Neural cell (in vitro differentiated cells): ENCODE measurements around the gene STAT3. TPM values are rescaled to one million over a fixed set of nuclear protein-coding genes. Genes with fewer than 3 reads are reported as not detected.

Experiments
- H2AFZ ChIP-seq: fragments of 200-600, 300-800 bp; sonication (generic), shearing (Covaris generic); 2 replicates; pipeline ENCODE4 v1.6.0; 2014; ENCODE audit warnings: low read depth, mild to moderate bottlenecking, antibody characterized with exemption, low read length, moderate library complexity
- H3F3A ChIP-seq: fragments of 200-600 bp; shearing (Covaris generic); 2 replicates; pipeline ENCODE4 v1.6.1; 2016; ENCODE audit warnings: mild to moderate bottlenecking, moderate library complexity, mixed read lengths, antibody characterized with exemption, low read length; ENCODE audit not compliant: insufficient read depth, poor library complexity, severe bottlenecking
- H3K27ac ChIP-seq: fragments of 200-600, 300-800 bp; sonication (generic), shearing (Covaris generic); 2 replicates; pipeline ENCODE4 v1.5.1; 2014; ENCODE audit warnings: mild to moderate bottlenecking, low read length, moderate library complexity
- H3K27me3 ChIP-seq: fragments of 300-800, 200-600 bp; sonication (generic), shearing (Covaris generic); 2 replicates; pipeline ENCODE4 v1.6.0; 2014; ENCODE audit warnings: mild to moderate bottlenecking, low read depth, low read length, moderate library complexity; ENCODE audit not compliant: insufficient read depth
- H3K36me3 ChIP-seq: fragments of 300-800, 200-600 bp; sonication (generic), shearing (Covaris generic); 2 replicates; pipeline ENCODE4 v1.5.1; 2014; ENCODE audit warnings: mild to moderate bottlenecking, antibody characterized with exemption, low read length, moderate library complexity; ENCODE audit not compliant: insufficient read depth
- H3K4me2 ChIP-seq: fragments of 300-800, 200-600 bp; sonication (generic), shearing (Covaris generic); 2 replicates; pipeline ENCODE4 v1.6.0; 2014; ENCODE audit warnings: mild to moderate bottlenecking, low read length
- H3K4me3 ChIP-seq: fragments of 300-800, 200-600 bp; sonication (generic), shearing (Covaris generic); 2 replicates; pipeline ENCODE4 v1.5.1; 2014; ENCODE audit warnings: mild to moderate bottlenecking, low read length, moderate library complexity
- H3K79me2 ChIP-seq: fragments of 200-600 bp; shearing (Covaris generic); replicated peaks from 2 replicates; pipeline ENCODE4 v1.6.0; 2014; ENCODE audit warnings: mild to moderate bottlenecking, low read length, moderate library complexity; ENCODE audit not compliant: insufficient read depth
- H3K9ac ChIP-seq: fragments of 300-800, 200-600 bp; sonication (generic), shearing (Covaris generic); 2 replicates; pipeline ENCODE4 v1.6.1; 2016; ENCODE audit warnings: mild to moderate bottlenecking, low read length, mixed read lengths
- H3K9me2 ChIP-seq: fragments of 200-600 bp; shearing (Covaris generic); 2 replicates; pipeline ENCODE4 v1.6.1; 2016; ENCODE audit warnings: mild to moderate bottlenecking, low read length, mixed read lengths; ENCODE audit not compliant: insufficient read depth
- H3K9me3 ChIP-seq: fragments of 200-600, 300-800 bp; sonication (generic), shearing (Covaris generic); 2 replicates; pipeline ENCODE4 v1.6.1; 2016; ENCODE audit warnings: mild to moderate bottlenecking, mixed run types, low read length, moderate library complexity, mixed read lengths
- H4K20me1 ChIP-seq: fragments of 200-600 bp; shearing (Covaris generic); 2 replicates; pipeline ENCODE4 v1.6.1; 2016; ENCODE audit warnings: mild to moderate bottlenecking, mixed run types; ENCODE audit not compliant: insufficient read depth
- EP300 ChIP-seq: fragments of 450-650 bp; conservative IDR thresholded peaks from 2 replicates; pipeline ENCODE4 v1.6.1; 2014; ENCODE audit warnings: antibody characterized with exemption, mild to moderate bottlenecking, moderate library complexity; ENCODE audit not compliant: poor library complexity, severe bottlenecking
- EZH2 ChIP-seq: fragments of 200-600, 300-800 bp; shearing (Covaris generic), sonication (generic); IDR thresholded peaks from 2 replicates; pipeline ENCODE4 v1.6.1; 2014; ENCODE audit warnings: antibody characterized with exemption, low read length, borderline replicate concordance, mild to moderate bottlenecking; ENCODE audit not compliant: insufficient read depth, poor library complexity, severe bottlenecking
- MXI1 ChIP-seq: fragments of 450-650 bp; conservative IDR thresholded peaks from 2 replicates; pipeline ENCODE4 v1.6.1; 2014; ENCODE audit warnings: antibody characterized with exemption, mild to moderate bottlenecking; ENCODE audit not compliant: poor library complexity, severe bottlenecking
- POLR2AphosphoS5 ChIP-seq: IDR thresholded peaks from 2 replicates; pipeline ENCODE4 v1.6.1; 2012
- RAD21 ChIP-seq: fragments of 450-650 bp; conservative IDR thresholded peaks from 2 replicates; pipeline ENCODE4 v1.6.1; 2014; ENCODE audit warnings: antibody characterized with exemption, mild to moderate bottlenecking, moderate library complexity
- REST ChIP-seq: IDR thresholded peaks from 2 replicates; pipeline ENCODE4 v1.6.1; 2012; ENCODE audit warnings: borderline replicate concordance
- SMC3 ChIP-seq: fragments of 450-650 bp; conservative IDR thresholded peaks from 2 replicates; pipeline ENCODE4 v1.6.1; 2014; ENCODE audit warnings: antibody characterized with exemption, mild to moderate bottlenecking, moderate library complexity; ENCODE audit not compliant: poor library complexity
- TAF1 ChIP-seq: IDR thresholded peaks from 2 replicates; pipeline ENCODE4 v1.6.1; 2012; ENCODE audit warnings: low read depth
- polyA plus RNA-seq: library from polyadenylated mRNA; depleted of rRNA; stranded (reverse); fragments of >200 nt; gene quantifications from 2 replicates; pipeline ENCODE4 v1.2.3, GENCODE V29; 2014
- TF ChIP-seq, protein P1 (sequence below): fragments of 450-650 bp; IDR thresholded peaks from 2 replicates; pipeline ENCODE4 v1.5.1; 2014; ENCODE audit warnings: antibody characterized with exemption, mild to moderate bottlenecking, moderate library complexity; ENCODE audit not compliant: poor library complexity, severe bottlenecking

Gene STAT3
- polyA plus RNA-seq, 1 donor from 2014 or later = 24.2 TPM

- Histone ChIP-seq H3K4me2 (no peak overlapping the region), H4K20me1 (no peaks in the 10 kb centered on the region), H3K36me3 (no peaks in the 10 kb centered on the region), H3K9me3 (no peaks in the 10 kb centered on the region), H3F3A (no peaks in the 10 kb centered on the region), H3K27me3 (no peaks in the 10 kb centered on the region), H2AFZ (no peak overlapping the region), H3K9ac (no peak overlapping the region), H3K79me2 (no peaks in the 10 kb centered on the region), H3K9me2 (no peaks in the 10 kb centered on the region), H3K27ac (no peak overlapping the region), H3K4me3 (no peak overlapping the region)
- TF ChIP-seq RAD21 (no peak), EP300 (no peak), SMC3 (no peak), TAF1 (no peak), MXI1 (no peak), REST (no peak), POLR2AphosphoS5 (no peak), EZH2 (no peak)
- TF ChIP-seq, protein P1, sequence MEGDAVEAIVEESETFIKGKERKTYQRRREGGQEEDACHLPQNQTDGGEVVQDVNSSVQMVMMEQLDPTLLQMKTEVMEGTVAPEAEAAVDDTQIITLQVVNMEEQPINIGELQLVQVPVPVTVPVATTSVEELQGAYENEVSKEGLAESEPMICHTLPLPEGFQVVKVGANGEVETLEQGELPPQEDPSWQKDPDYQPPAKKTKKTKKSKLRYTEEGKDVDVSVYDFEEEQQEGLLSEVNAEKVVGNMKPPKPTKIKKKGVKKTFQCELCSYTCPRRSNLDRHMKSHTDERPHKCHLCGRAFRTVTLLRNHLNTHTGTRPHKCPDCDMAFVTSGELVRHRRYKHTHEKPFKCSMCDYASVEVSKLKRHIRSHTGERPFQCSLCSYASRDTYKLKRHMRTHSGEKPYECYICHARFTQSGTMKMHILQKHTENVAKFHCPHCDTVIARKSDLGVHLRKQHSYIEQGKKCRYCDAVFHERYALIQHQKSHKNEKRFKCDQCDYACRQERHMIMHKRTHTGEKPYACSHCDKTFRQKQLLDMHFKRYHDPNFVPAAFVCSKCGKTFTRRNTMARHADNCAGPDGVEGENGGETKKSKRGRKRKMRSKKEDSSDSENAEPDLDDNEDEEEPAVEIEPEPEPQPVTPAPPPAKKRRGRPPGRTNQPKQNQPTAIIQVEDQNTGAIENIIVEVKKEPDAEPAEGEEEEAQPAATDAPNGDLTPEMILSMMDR = no peak
Measured at GRCh38 chr17:42348104-42348503, 40.1 kb downstream of the STAT3 start.

DNA sequence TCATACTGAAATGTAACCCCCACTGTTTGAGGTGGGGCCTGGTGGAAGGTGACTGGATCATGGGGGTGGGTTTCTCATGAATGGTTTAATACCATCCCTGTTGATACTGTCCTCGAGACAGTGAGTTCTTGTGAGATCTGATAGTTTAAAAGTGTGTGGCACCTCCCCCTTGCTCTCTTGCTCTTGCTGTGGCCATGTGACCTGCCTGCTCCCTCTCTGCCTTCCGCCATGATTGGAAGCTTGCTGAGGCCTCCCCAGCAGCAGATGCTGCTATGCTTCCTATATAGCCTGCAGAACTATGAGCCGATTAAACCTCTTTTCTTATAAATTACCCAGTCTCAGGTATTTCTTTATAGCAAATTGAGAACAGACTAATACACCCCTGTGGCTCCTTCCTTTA, 40.6 kb downstream of the STAT3 start:
- Histone ChIP-seq H4K20me1 (no peaks in the 10 kb centered on the region), H3K79me2 (no peaks in the 10 kb centered on the region), H3K27me3 (no peaks in the 10 kb centered on the region)

More for the DNA sequence above, 40.6 kb downstream of the STAT3 start:
- Histone ChIP-seq H3K9ac (no peak overlapping the region), H3K9me3 (no peaks in the 10 kb centered on the region), H2AFZ (no peak overlapping the region), H3K27ac (no peak overlapping the region), H3F3A (no peaks in the 10 kb centered on the region), H3K9me2 (no peaks in the 10 kb centered on the region), H3K4me2 (no peak overlapping the region), H3K36me3 (no peaks in the 10 kb centered on the region), H3K4me3 (no peak overlapping the region)
- TF ChIP-seq TAF1 (no peak), EZH2 (no peak), POLR2AphosphoS5 (no peak), REST (no peak), EP300 (no peak), MXI1 (no peak)
- TF ChIP-seq, protein P1 = no peak
